HG03342 (cell line): ENCODE results near the gene TAL1.

ENCODE experiments used
- ATAC-seq: cut with Tn5 transposase; IDR thresholded peaks from one replicate; pipeline ENCODE4 v1.9.1; 2021; ENCODE audit warnings: mild to moderate bottlenecking, moderate library complexity; ENCODE audit not compliant: unreplicated experiment

The TAL1 gene

DNA sequence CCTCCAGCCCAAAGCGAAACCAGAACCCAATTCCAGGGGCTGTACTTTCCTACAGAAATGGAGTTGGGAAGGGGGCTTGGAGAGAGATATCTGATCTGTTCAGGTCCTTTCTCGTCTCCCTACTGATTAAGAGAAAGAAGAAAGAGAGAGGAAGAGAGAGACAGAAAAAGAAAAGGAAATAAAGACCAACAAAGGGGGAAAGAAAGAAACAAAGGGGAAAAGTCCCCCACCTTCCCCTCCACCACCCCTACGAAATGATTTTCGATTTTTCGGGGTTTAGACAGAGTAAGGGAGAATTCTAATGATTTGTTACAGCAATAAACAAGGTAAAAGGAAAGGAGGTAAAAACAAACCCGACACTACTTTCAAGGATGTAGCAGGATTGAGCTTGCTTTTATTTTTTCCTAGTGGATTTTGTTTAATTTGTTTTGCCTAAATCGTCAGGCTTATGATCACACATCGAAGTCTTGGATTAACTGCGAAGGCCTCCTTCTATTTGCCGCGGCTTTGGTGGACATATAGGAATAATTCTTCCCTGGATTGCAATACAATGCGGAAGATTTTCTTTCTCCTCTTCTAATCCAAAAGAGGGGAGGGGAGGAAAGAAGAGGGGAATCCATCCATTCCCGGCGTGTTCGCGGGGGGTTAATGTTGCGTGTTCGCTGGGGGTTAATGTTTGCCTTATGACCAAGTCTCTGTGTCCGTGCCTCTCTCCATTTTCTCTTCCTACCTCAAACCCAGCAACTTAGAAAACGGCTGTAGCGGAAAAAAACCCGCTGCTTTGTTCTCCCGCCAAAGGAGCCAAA lies 1.9 kb downstream of the TAL1 start:
- no peak for ATAC-seq

GRCh38 chr1:47229031-47229885 lies 2.8 kb downstream of the TAL1 start:
- ATAC-seq: no peak

- ATAC-seq: no peak
Observed at GRCh38 chr1:47228644-47229030, 3.4 kb downstream of the TAL1 start.

DNA sequence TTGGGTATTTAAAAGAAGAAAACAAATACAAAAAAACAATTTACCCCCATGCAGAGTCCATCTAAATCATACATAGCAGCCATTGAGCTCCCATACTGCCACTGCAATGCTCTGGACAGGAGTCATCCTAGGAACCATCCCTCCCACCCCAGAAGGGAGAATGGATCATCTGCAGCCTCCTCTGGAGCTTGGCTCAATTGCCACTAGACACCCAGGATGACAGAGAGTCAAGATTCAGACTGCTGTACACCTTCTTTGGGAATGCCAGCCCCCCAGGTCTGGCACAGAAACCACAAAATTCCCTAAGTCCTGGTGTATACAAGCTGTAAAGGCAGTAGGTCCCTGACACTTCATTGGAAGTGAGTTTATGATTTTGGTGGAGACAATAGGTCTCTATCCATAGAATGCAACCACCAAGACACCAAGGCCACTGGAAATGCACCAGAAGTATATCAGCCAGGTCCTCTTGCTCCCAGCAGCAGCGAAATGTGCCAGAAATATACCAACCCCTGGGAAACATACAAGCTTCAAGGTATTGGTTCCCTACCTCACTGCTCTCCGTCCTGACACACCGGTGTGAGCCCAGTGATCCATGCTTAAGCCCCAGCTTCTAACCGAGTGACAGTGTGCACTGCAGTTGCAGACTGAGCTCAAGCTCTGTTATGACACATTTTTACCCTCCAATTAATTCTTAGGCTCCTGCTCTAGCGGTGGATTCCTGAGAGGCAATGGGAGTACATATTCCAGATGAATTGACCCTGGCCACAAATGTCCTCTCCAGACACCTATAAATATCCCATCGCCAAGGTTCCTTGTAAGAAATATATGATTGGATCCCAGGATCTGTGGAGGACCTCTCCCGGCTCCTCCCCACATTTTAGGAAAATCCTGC lies 4.4 kb downstream of the TAL1 start:
- ATAC-seq: no peak

DNA sequence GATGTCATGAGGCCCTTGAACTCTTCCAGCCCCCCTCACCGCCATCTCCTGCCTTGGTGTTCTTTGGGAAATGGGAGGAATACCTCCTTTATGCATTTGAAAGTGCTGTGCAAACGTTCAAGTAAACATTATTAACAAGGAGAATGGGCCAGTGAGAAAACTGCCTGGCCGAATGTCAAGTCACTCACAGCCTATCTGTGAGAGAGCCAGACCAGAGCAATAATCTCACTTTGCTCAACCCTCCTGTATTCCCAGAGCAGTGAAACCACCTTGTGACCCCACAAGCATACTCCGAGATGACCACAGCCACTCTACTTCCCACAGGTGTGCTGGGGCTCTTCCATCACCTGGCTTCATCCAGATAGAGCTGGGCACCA lies 5.2 kb downstream of the TAL1 start:
- no peak for ATAC-seq

DNA sequence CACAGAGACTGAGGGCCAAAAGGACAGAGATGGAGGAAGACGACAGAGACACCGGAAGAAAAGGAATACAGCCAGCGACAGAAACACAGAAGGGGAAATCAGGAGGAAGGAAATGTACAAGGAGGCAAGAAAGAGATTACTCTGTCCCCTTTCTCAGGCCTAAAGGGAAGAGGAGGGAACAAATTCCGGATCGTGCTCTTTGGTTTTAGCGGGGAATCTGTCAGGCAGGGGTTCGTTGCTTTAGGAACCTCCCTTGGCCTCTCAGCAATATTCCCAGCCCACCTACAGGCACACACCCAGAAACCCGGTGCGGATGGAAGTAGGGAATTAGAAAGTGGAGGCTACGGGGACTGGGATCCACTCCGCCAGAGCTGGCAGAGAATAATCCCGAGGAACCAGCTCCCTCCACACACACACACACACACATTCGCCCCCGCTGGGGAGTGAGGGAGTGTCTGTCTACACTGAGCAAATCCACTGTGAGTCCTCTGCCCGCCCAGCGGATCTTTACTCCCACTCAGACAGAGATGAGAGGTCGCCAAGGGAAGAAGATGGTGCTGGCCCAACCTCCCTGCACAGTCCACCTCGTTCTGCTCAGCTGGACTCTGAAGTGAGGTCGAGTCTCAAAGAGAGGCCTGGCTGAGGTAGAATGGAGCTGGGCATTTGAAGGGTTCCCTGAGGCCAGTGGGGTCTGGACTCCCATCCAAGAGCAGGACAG lies 5.7 kb downstream of the TAL1 start:
- ATAC-seq: no peak

- no peak for ATAC-seq
Observed at GRCh38 chr1:47225430-47226100, 6.5 kb downstream of the TAL1 start.

DNA sequence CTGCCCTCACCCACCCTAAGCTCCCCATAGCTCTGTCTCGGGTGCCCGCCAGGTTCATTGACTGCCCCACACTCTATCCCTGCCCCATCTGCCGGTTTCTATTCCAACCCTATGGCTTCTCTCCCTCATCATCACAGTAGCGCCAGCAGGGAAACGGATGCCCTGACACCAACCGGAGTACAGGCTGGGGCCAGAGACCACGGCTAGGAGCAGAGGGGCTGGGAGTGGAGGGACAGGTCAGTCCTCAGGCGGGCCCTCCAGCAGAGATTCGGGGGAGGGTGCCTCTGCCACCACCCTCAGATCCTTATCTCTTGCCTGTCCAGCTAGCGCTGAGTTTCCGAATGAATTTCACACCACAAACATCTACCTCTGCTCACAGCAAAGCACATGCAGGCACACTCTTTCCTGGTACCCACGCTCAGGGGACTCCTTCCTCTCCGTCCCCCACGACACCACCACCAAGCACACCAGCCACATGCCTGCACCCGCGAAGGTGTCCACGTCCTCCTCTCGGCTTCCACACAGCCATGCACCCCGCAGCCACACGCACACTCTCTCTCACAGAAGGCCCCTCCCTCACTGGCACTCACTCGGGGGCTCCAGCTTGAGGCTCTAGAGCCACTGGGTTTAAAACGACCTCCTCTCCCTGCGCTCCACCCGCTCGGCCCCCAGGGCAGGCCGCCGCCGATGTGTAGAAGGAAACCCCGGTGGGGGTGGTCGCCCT lies 7.2 kb downstream of the TAL1 start:
- no peak for ATAC-seq

- no peak for ATAC-seq
Observed at GRCh38 chr1:47223921-47224675, 7.9 kb downstream of the TAL1 start.

DNA sequence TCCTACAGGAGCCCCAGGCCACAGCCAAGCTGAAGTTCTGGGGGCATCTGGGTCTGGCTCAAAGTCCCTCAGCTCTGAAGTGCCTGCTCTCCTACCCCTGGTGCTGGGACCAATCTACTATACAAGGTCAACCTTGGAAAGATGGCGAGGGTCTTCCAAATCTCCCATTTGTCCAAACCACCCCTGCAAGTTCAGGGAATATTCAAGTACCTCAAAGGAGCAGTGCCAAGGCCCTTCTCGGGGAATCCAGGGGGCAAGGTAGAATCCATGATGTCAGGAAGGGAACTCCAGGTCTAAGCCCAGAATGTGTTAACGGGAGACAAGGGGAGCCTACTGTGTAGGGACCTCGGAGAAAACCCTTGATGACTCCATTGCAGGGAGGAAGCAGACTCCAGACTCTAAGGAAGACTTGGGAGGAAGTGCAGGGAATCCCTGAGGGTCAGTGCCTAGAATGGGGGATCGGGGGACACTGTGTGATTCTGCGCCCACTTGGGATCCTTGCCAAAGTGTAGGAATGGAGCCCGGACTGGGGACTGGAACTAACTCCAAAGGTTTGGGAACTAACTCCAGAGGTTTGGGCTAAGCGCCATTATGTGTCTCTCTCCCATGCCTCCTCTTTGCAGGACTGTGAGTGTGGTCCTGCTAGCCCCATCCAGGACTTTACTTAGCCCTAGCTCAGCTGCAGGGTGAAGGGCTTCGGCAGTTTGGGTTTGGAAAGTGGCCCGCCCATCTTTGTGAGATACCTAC lies 8.7 kb downstream of the TAL1 start:
- no peak for ATAC-seq

- ATAC-seq: no peak
Observed at GRCh38 chr1:47222476-47222875, 9.5 kb downstream of the TAL1 start.

- ATAC-seq: no peak
Observed at GRCh38 chr1:47219590-47220220, 12.3 kb downstream of the TAL1 start.

DNA sequence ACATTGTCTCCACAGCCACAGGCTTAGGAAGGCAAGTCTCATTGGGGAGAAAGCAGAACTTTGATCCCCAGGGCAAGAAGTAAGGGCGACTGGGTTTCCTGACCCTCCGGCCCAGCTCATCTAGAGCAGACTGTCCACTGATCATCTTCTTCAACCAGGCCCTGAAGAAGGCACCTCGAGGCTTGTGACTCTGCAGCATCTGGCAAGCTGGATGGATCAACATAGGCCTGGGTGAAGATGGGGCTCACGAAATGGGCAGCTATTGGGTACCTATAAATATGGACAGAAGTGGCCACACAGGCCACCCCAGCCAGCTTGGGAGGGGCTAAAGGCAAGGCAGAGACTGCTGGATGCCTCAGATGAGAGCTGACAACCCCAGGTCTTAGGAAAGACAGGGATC lies 13.0 kb downstream of the TAL1 start:
- ATAC-seq: no peak

GRCh38 chr1:47216278-47217059 lies 15.6 kb downstream of the TAL1 start:
- no peak for ATAC-seq

DNA sequence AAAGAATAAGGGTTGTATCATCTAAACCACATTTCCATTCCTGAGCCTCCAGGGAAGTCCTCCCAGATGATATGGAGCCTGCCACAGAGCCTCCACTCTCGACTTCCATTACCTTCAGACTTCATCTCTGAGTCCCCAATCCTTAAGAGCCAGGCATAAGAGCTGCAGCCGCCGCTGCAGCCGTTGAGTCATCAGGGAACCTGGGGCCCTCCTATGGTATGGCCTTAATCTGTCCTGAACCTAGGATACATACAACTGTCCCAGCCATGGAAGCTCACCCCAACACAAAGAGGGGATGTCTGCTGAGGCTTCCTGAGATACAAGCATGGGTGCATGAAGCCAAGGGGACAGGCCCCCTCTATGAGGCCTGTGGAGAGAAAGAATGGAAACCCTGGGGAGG lies 16.3 kb downstream of the TAL1 start:
- ATAC-seq: no peak

DNA sequence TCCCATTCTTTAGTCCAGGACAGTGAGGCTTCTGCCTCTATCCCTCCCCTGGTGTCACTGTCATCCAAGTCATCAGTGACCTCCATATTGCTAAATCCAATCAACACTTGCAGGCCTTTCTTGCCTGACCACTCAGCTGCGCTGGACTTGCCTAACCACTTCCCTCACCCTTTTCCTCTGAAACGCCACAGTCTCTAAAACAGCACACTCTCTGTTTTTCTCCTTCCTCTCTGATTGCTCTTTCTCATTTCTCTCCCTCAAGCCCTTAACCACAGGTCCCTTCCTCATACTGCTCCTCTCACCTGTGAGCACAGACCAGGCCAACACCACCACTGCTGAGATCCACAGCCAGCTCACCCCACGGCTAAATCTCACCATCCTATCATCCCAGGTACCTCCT lies 17.5 kb downstream of the TAL1 start:
- no peak for ATAC-seq
